CD14-positive monocyte (primary cell): Measurements from ENCODE around the gene ABHD12. TPM values are rescaled to one million over a fixed set of nuclear protein-coding genes. Genes with fewer than 3 reads are reported as not detected.

ENCODE experiments used
- DNase-seq, 3 donors: peaks; one replicate each; pipeline ENCODE4 v3.0.0-alpha.2; 2011 to 2022
- H2AFZ ChIP-seq: 2 replicates; pipeline ENCODE4 v1.6.0; 2012; ENCODE audit warnings: mild to moderate bottlenecking, low read depth, low read length, inconsistent platforms; ENCODE audit not compliant: insufficient read depth, poor library complexity, severe bottlenecking
- H3K27ac ChIP-seq, 2 donors: 1 replicate in 1 of 2; 2 replicates in 1 of 2; pipeline ENCODE4 v1.5.1; 2012 to 2013; ENCODE audit warnings: low read length in 2 of 2, control low read depth in 1 of 2, inconsistent platforms in 1 of 2, low read depth in 1 of 2, mild to moderate bottlenecking in 1 of 2
- H3K27me3 ChIP-seq, 2 donors: one replicate each; pipeline versions ENCODE4 v1.6.0 to v1.6.1; 2011 to 2013; ENCODE audit warnings: low read length in 2 of 2; ENCODE audit not compliant: control insufficient read depth in 2 of 2, insufficient read depth in 2 of 2
- H3K36me3 ChIP-seq, 2 donors: replicated peaks in 1 of 2; 1 replicate in 1 of 2; 2 replicates in 1 of 2; pipeline versions ENCODE4 v1.5.1 to v1.6.1; 2012 to 2013; ENCODE audit warnings: low read length in 2 of 2, control low read depth in 1 of 2, inconsistent platforms in 1 of 2, mild to moderate bottlenecking in 1 of 2; ENCODE audit not compliant: insufficient read depth in 2 of 2, control insufficient read depth in 1 of 2
- H3K4me1 ChIP-seq, 2 donors: 1 replicate in 1 of 2; 2 replicates in 1 of 2; pipeline versions ENCODE4 v1.5.1 to v1.6.1; 2012 to 2013; ENCODE audit warnings: low read length in 2 of 2, control low read depth in 1 of 2, inconsistent platforms in 1 of 2, mild to moderate bottlenecking in 1 of 2, moderate library complexity in 1 of 2; ENCODE audit not compliant: insufficient read depth in 2 of 2, control insufficient read depth in 1 of 2
- H3K4me2 ChIP-seq: replicated peaks from 2 replicates; pipeline ENCODE3; 2012; ENCODE audit warnings: low read length, moderate library complexity, mild to moderate bottlenecking; ENCODE audit not compliant: poor library complexity, severe bottlenecking; ENCODE audit errors: extremely low read depth
- H3K4me3 ChIP-seq, 3 experiments: fragments of 200-600 bp in 1 of 3; sonication (generic) in 1 of 3; replicated peaks in 1 of 3; 1 replicate in 2 of 3; 2 replicates in 1 of 3; pipeline ENCODE4 v1.5.1; 2011 to 2013; ENCODE audit warnings: low read length in 3 of 3, mild to moderate bottlenecking in 3 of 3, control low read depth in 2 of 3, low read depth in 2 of 3, inconsistent platforms in 1 of 3, moderate library complexity in 1 of 3
- H3K79me2 ChIP-seq: 2 replicates; pipeline ENCODE4 v1.6.0; 2012; ENCODE audit warnings: mild to moderate bottlenecking, control low read depth, inconsistent platforms, low read length, moderate library complexity; ENCODE audit not compliant: insufficient read depth
- H3K9ac ChIP-seq: 2 replicates; pipeline ENCODE4 v1.6.0; 2017; ENCODE audit warnings: low read length, mild to moderate bottlenecking; ENCODE audit not compliant: insufficient read depth, poor library complexity, severe bottlenecking
- H3K9me3 ChIP-seq, 2 donors: replicated peaks in 1 of 2; 1 replicate in 1 of 2; 2 replicates in 1 of 2; pipeline versions ENCODE4 v1.5.1 to v1.6.1; 2012 to 2013; ENCODE audit warnings: low read length in 2 of 2, control low read depth in 1 of 2; ENCODE audit not compliant: control insufficient read depth in 1 of 2, insufficient read depth in 1 of 2
- H4K20me1 ChIP-seq: 2 replicates; pipeline ENCODE4 v1.6.0; 2012; ENCODE audit warnings: mild to moderate bottlenecking, low read length, control low read depth, moderate library complexity; ENCODE audit not compliant: insufficient read depth
- H3K27ac Mint-ChIP-seq, 7 donors: one replicate each; pipeline ENCODE4 v1.8.0; 2020; ENCODE audit warnings: mild to moderate bottlenecking in 7 of 7, mixed read lengths in 7 of 7, moderate library complexity in 6 of 7, inconsistent platforms in 2 of 7
- H3K27me3 Mint-ChIP-seq, 3 donors: one replicate each; pipeline ENCODE4 v1.8.0; 2021 to 2022; ENCODE audit warnings: low read depth in 3 of 3, mild to moderate bottlenecking in 3 of 3, mixed read lengths in 3 of 3, moderate library complexity in 3 of 3, inconsistent platforms in 1 of 3
- H3K36me3 Mint-ChIP-seq, 2 donors: one replicate each; pipeline ENCODE4 v1.8.0; 2020; ENCODE audit warnings: mixed read lengths in 2 of 2, inconsistent platforms in 1 of 2, mild to moderate bottlenecking in 1 of 2
- H3K4me1 Mint-ChIP-seq: one replicate; pipeline ENCODE4 v1.8.0; 2020; ENCODE audit warnings: mild to moderate bottlenecking, mixed read lengths
- H3K4me3 Mint-ChIP-seq, 2 donors: one replicate each; pipeline ENCODE4 v1.8.0; 2020; ENCODE audit warnings: mild to moderate bottlenecking in 2 of 2, mixed read lengths in 2 of 2, moderate library complexity in 1 of 2
- H3K9me3 Mint-ChIP-seq, 7 donors: one replicate each; pipeline ENCODE4 v1.8.0; 2020 to 2022; ENCODE audit warnings: mixed read lengths in 7 of 7, mild to moderate bottlenecking in 6 of 7, moderate library complexity in 6 of 7, inconsistent platforms in 2 of 7
- CTCF ChIP-seq: fragments of 200-600 bp; IDR thresholded peaks from one replicate; pipeline ENCODE4 v1.8.0; 2022; ENCODE audit warnings: antibody characterized with exemption, mild to moderate bottlenecking
- WGBS: methylation state at CpG from one replicate; pipeline ENCODE4 v1.1.5; 2013; ENCODE audit warnings: missing lambda C conversion rate; ENCODE audit not compliant: insufficient coverage; 5-methylcytosine and 5-hydroxymethylcytosine counted together
- intact Hi-C, 2 donors: fragments of 100-400 bp; cut with micrococcal nuclease; formaldehyde crosslinking; loops; one replicate each; pipeline versions ENCODE4 v1.15.0 to v1.15.1; 2023
- polyA plus RNA-seq, 3 donors: library from polyadenylated mRNA; depleted of rRNA in 1 of 3; unstranded in 2 of 3; stranded (reverse) in 1 of 3; fragments of 300-500 nt in 2 of 3; fragments of >200 nt in 1 of 3; fragmentation: Illumina TruSeq in 2 of 3; gene quantifications; 1 replicate in 2 of 3; 2 replicates in 1 of 3; pipeline ENCODE4 v1.2.3, GENCODE V29; 2012 to 2021

Gene ABHD12
- polyA plus RNA-seq, 3 donors = 20.3 to 34.5 (median 32.1) TPM

GRCh38 chr20:25353353-25353746 is 37.3 kb downstream of the ABHD12 start:
- no peak for TF ChIP-seq CTCF
- Histone ChIP-seq H3K9ac (no peak overlapping the region), H2AFZ (no peak overlapping the region), H4K20me1 (no peaks in the 10 kb centered on the region), H3K4me3 (no peak overlapping the region), H3K4me1 (peaks cover 15 to 18% of the 10 kb centered on the region in 2 donors), H3K27me3 (no peaks in the 10 kb centered on the region), H3K9me3 (no peaks in the 10 kb centered on the region), H3K27ac (no peak overlapping the region), H3K4me2 (no peak overlapping the region), H3K36me3 (no peaks in the 10 kb centered on the region), H3K79me2 (peaks cover 58% of the 10 kb centered on the region)
- WGBS = 89% methylated on average over 3 of the region's 3 CpGs
- no peak overlapping the region for H3K4me3 Mint-ChIP-seq
- DNase-seq = no peak
- H3K27ac Mint-ChIP-seq = peak overlapping the region in 2 of 7 donors; percentile 16 to 30
- peaks cover 0 to 15% (median 3%) of the 10 kb centered on the region in 7 donors for H3K9me3 Mint-ChIP-seq
- H3K4me1 Mint-ChIP-seq = peaks cover 18% of the 10 kb centered on the region
- intact Hi-C loops = no loop called here
- H3K27me3 Mint-ChIP-seq = no peaks in the 10 kb centered on the region
- H3K36me3 Mint-ChIP-seq = peaks cover 5 to 7% of the 10 kb centered on the region in 2 donors

- Histone ChIP-seq H3K9me3 (no peaks in the 10 kb centered on the region), H2AFZ (no peak overlapping the region), H3K4me2 (no peak overlapping the region), H3K27me3 (no peaks in the 10 kb centered on the region), H4K20me1 (no peaks in the 10 kb centered on the region), H3K79me2 (peaks cover 58% of the 10 kb centered on the region), H3K4me3 (no peak overlapping the region), H3K4me1 (peaks cover 15 to 18% of the 10 kb centered on the region in 2 donors), H3K9ac (no peak overlapping the region), H3K36me3 (no peaks in the 10 kb centered on the region), H3K27ac (no peak overlapping the region)
- DNase-seq = no peak
- H3K4me1 Mint-ChIP-seq = peaks cover 18% of the 10 kb centered on the region
- H3K27me3 Mint-ChIP-seq = no peaks in the 10 kb centered on the region
- no CpG with 5 or more reads among the region's 3 CpGs for WGBS
- H3K36me3 Mint-ChIP-seq = peaks cover 7% of the 10 kb centered on the region in 2 donors
- no peak overlapping the region for H3K4me3 Mint-ChIP-seq
- intact Hi-C loops = no loop called here
- peaks cover 0 to 17% (median 3%) of the 10 kb centered on the region in 7 donors for H3K9me3 Mint-ChIP-seq
- TF ChIP-seq CTCF = no peak
- H3K27ac Mint-ChIP-seq = no peak overlapping the region
Observed at GRCh38 chr20:25352746-25353145, 37.9 kb downstream of the ABHD12 start.
